Tibial nerve (tissue), 4 donors: ENCODE data around the gene MCM3AP. TPM values are rescaled to one million over a fixed set of nuclear protein-coding genes. Genes with fewer than 3 reads are reported as not detected.

Experiments
- DNase-seq, 2 donors: peaks; one replicate each; pipeline ENCODE4 v3.0.0-alpha.2; 2019; ENCODE audit warnings: low spot score in 2 of 2
- H3K27ac ChIP-seq, 4 donors: fragments of 200-600 bp; sonication (generic) in 3 of 4; one replicate each; pipeline ENCODE4 v1.5.1; 2017 to 2019; ENCODE audit warnings: mild to moderate bottlenecking in 1 of 4
- H3K27me3 ChIP-seq, 2 donors: fragments of 200-600 bp; sonication (generic) in 1 of 2; one replicate each; pipeline versions ENCODE4 v1.5.1 to v1.6.0; 2017 to 2019
- H3K36me3 ChIP-seq, 3 donors: fragments of 200-600 bp; sonication (generic); one replicate each; pipeline ENCODE4 v1.5.1; 2018 to 2019
- H3K4me1 ChIP-seq, 4 donors: fragments of 200-600 bp; sonication (generic) in 3 of 4; one replicate each; pipeline ENCODE4 v1.5.1; 2017 to 2019
- H3K4me3 ChIP-seq, 4 donors: fragments of 200-600 bp; sonication (generic) in 3 of 4; one replicate each; pipeline ENCODE4 v1.5.1; 2017 to 2019; ENCODE audit warnings: mild to moderate bottlenecking in 1 of 4, moderate library complexity in 1 of 4
- H3K9me3 ChIP-seq, 4 donors: fragments of 200-600 bp; sonication (generic) in 3 of 4; one replicate each; pipeline ENCODE4 v1.5.1; 2017 to 2019
- CTCF ChIP-seq, 5 experiments: fragments of 200-600 bp in 3 of 5; fragments of 450-650 bp in 2 of 5; sonication (generic) in 3 of 5; IDR thresholded peaks; one replicate each; pipeline ENCODE4 v1.5.1; 2016 to 2019; ENCODE audit warnings: antibody characterized with exemption in 5 of 5, mild to moderate bottlenecking in 3 of 5, moderate library complexity in 2 of 5
- EP300 ChIP-seq, 2 donors: sonication (generic); formaldehyde crosslinking; IDR thresholded peaks; one replicate each; pipeline ENCODE4 v1.6.1; 2017; ENCODE audit warnings: antibody characterized with exemption in 2 of 2, mild to moderate bottlenecking in 1 of 2
- POLR2A ChIP-seq, 2 donors: fragments of 450-650 bp; IDR thresholded peaks; one replicate each; pipeline ENCODE4 v1.6.1; 2017; ENCODE audit warnings: antibody characterized with exemption in 2 of 2, mild to moderate bottlenecking in 2 of 2, moderate library complexity in 2 of 2
- WGBS, 2 donors: methylation state at CpG; one replicate each; pipeline ENCODE4 v1.1.5; 2018; 5-methylcytosine and 5-hydroxymethylcytosine counted together
- total RNA-seq, 4 donors: library from RNA; depleted of rRNA; stranded (reverse); fragments of >200 nt; gene quantifications; one replicate each; pipeline ENCODE4 v1.1.0, GENCODE V29; 2016

MCM3AP gene
- total RNA-seq, 4 donors from 2014 or later, result 112 to 180 (median 146) TPM

- H3K27me3 ChIP-seq, result no peaks in the 10 kb centered on the region
- no peak for DNase-seq
- peaks cover 4 to 100% (median 41%) of the 10 kb centered on the region in 3 donors for H3K36me3 ChIP-seq
- no peaks in the 10 kb centered on the region for H3K4me1 ChIP-seq
- H3K4me3 ChIP-seq, result no peak overlapping the region
- H3K9me3 ChIP-seq, result no peaks in the 10 kb centered on the region
- H3K27ac ChIP-seq, result no peak overlapping the region
- TF ChIP-seq EP300 (IDR thresholded peaks at IDR 0.05) (no peak), CTCF (IDR thresholded peaks at IDR 0.05) (no peak), POLR2A (IDR thresholded peaks at IDR 0.05) (no peak)
- 80 to 85% methylated on average over 12 of the region's 12 CpGs for WGBS, 2 donors
Observed at GRCh38 chr21:46254208-46254975, 31.0 kb downstream of the MCM3AP start.

GRCh38 chr21:46253610-46254124, 31.7 kb downstream of the MCM3AP start:
- H3K27ac ChIP-seq, result no peak overlapping the region
- WGBS, 2 donors, result 68 to 69% methylated on average over 8 of the region's 8 CpGs
- DNase-seq, result no peak
- no peaks in the 10 kb centered on the region for H3K4me1 ChIP-seq
- no peaks in the 10 kb centered on the region for H3K27me3 ChIP-seq
- H3K36me3 ChIP-seq, result peaks cover 4 to 100% (median 36%) of the 10 kb centered on the region in 3 donors
- TF ChIP-seq POLR2A (IDR thresholded peaks at IDR 0.05) (no peak), EP300 (IDR thresholded peaks at IDR 0.05) (no peak), CTCF (IDR thresholded peaks at IDR 0.05) (no peak)
- H3K9me3 ChIP-seq, result no peaks in the 10 kb centered on the region
- H3K4me3 ChIP-seq, result no peak overlapping the region

- Histone ChIP-seq H3K27ac (no peak overlapping the region), H3K27me3 (no peaks in the 10 kb centered on the region), H3K36me3 (peaks cover 4 to 100% (median 32%) of the 10 kb centered on the region in 3 donors), H3K4me3 (no peak overlapping the region), H3K4me1 (no peaks in the 10 kb centered on the region), H3K9me3 (no peaks in the 10 kb centered on the region)
- TF ChIP-seq POLR2A (IDR thresholded peaks at IDR 0.05) (no peak), CTCF (IDR thresholded peaks at IDR 0.05) (no peak), EP300 (IDR thresholded peaks at IDR 0.05) (no peak)
- DNase-seq, result no peak
- WGBS, 2 donors, result 83 to 87% methylated on average over 4 of the region's 4 CpGs
Observed at GRCh38 chr21:46252840-46253239, 32.6 kb downstream of the MCM3AP start.

- peaks cover 6 to 100% (median 29%) of the 10 kb centered on the region in 3 donors for H3K36me3 ChIP-seq
- DNase-seq, result no peak
- H3K9me3 ChIP-seq, result no peaks in the 10 kb centered on the region
- 79 to 88% methylated on average over 6 of the region's 6 CpGs for WGBS, 2 donors
- no peak overlapping the region for H3K27ac ChIP-seq
- H3K27me3 ChIP-seq, result no peaks in the 10 kb centered on the region
- no peak overlapping the region for H3K4me3 ChIP-seq
- H3K4me1 ChIP-seq, result no peaks in the 10 kb centered on the region
- no peak for TF ChIP-seq EP300 (IDR thresholded peaks at IDR 0.05)
Observed at GRCh38 chr21:46250146-46250725, 35.2 kb downstream of the MCM3AP start.

GRCh38 chr21:46248827-46249226, 36.6 kb downstream of the MCM3AP start:
- no peak for DNase-seq
- peaks cover 6 to 100% (median 37%) of the 10 kb centered on the region in 3 donors for H3K36me3 ChIP-seq
- no peak overlapping the region for H3K27ac ChIP-seq
- no peak overlapping the region for H3K4me3 ChIP-seq
- no peak for TF ChIP-seq CTCF (IDR thresholded peaks at IDR 0.05)
- TF ChIP-seq EP300 (IDR thresholded peaks at IDR 0.05), result no peak
- TF ChIP-seq POLR2A (IDR thresholded peaks at IDR 0.05), result no peak
- H3K27me3 ChIP-seq, result no peaks in the 10 kb centered on the region
- WGBS, 2 donors, result 85 to 86% methylated on average over 2 of the region's 2 CpGs
- H3K4me1 ChIP-seq, result no peaks in the 10 kb centered on the region
- no peaks in the 10 kb centered on the region for H3K9me3 ChIP-seq
